ENCODE data around the gene QSOX1.

The QSOX1 gene

DNA sequence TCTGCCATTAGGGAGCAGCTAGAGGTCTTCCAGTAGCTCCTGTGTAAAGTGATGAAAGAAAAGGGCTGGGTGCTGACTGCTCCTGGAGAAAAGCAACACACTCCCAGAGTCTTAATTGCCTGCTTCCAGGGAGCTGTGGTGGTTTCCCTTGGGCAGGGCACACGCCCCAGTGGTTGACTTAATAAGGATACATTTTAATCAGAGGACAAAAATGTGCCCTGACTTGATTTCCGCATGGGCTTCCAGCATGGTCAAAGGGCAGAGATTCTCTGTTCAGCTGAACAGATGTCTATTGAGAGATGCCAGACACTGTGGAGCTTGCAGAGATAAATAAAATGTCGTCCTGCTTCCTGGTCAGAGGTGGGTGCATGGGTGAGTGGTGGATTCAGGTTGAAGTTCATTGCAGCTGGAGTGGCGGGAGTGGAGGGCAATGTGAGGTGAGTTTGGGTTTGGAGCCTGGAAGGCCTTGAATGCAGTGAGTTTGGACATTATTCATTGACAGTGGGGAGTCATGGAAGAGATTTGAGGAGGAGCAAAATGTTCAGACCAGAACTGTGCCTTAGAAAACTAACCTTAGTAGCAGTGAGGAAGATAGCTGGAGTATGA lies 16.0 kb downstream of the QSOX1 start:
- no peak for DNase-seq

DNA sequence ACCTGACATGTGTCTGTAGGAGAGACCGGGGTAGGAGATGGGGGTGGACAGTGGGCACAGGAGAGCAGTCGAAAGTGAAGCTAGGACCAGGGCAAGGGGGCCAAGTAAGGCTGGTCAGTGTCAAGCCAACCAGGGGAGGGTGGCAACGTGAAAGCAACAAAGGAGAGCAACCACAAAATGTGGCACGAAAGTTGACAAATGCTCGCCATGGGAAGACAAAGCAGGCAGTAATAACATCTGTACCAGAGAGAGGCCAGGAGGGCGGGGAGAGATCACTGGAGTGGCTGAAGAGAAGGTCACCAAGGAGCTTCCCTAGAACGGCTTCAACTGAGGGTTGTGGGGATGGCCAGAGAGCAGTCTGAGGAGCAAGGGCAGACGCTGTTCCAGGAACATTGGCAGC lies 17.0 kb downstream of the QSOX1 start:
- no peak for DNase-seq

DNA sequence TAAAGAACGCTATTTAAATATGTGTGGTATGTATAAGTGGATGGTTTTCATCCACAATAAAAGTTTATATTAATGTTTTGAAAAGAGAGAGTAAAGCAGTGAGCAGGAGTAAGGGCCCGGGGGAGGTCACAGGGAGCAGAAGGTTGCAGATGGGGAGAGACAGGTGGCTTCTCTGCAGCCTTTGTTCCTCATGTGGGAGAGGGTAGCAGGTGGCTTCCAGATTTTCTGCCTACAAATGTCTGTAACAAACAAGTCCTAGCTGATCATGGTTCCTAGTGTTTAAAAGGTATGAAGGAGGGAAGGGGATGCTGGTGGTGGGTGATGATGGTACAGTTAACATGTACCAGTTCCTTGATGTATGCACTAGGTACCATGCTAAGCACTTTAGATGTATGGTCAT lies 18.8 kb downstream of the QSOX1 start:
- no peak for DNase-seq

DNA sequence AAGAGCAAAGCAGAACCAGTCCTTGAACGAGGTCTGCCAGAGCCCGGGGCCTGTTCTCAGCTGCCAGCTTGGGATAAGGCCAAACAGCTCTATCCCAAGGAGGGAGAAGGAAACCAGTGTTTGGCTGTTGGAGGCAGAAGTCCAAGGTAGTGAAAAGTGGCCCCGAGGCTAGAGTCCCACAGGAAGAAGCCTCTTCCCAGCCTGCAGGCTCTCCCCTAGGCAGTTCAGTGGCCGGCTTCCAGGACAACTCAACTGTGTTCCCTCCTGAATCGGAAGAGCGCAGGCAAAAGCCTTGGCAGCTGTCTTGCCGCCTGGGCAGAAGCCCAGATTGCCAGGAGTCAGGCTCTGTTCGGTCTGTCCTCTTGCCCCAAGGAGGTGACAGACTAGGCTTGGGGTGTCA lies 19.3 kb downstream of the QSOX1 start:
- no peak for DNase-seq

DNA sequence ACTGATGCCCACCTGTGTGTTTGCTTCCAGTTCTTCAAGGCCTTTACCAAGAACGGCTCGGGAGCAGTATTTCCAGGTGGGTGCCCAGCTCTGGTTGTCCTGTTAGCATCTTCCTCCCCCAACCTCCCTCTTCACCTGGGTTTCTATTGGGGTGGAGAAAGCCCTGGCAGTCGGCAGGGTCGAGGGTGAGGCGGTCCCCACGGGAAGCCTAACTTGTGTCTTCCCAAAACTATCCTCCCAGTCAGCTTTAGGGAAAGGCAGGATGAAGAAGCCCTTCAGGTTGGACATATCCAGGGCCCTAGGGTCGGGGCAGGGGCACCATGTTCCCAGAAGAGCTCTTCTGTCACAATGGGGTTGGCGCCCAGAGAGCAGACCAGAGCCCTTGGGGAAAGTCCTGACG lies 20.6 kb downstream of the QSOX1 start:
- no peak for DNase-seq

DNA sequence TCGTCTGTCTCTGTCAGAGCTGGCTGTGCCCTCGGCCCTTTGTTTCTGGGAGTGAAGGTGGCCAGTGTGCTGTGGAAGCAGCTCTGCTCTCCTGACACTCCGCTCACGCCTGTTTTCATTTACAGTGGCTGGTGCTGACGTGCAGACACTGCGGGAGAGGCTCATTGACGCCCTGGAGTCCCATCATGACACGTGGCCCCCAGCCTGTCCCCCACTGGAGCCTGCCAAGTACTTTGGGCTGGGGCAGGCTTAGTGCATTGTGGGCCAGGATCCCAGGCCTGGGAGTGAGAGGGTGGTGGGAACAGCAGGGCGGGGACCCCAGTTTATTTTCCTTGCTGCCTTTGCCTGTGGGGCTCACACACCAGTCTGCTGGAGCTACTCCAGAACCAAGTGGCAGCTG lies 21.1 kb downstream of the QSOX1 start:
- DNase-seq, result no peak

DNA sequence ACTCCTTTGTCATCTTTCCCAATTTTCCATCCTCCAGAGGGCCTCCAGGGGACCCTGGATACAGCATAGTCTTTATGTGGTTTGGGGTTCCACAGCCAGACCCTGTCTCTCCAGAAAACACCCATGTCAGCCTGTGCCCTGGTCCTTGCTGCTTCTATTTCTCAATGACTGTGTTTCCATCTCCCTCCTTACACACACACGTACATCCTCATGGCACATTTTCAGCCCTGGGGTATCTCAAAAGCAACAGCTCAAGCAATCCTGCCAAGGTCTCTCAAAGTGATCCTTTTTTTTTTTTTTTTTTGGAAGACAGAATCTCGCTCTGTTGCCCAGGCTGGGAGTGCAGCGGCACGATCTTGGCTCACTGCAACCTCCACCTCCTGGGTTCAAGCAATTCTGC lies 22.3 kb downstream of the QSOX1 start:
- no peak for DNase-seq

DNA sequence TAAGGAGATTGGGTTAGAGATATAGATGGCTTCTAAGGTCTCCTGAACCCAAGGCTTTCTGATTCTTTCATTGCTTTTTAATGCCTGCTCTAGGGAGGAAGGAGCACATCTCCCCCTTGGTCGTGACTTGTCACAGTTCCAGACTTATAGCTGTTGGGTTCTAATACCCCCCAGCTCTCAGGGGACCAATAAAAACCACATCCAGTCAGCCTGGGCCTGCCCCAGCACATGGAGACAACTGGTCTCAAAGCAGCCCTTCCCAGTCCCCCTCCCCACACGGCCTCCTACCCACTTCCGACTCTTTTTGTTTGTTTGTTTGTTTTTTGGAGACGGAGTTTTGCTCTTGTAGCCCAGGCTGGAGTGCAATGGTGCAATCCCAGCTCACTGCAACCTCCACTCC lies 23.3 kb downstream of the QSOX1 start:
- DNase-seq, result no peak

DNA sequence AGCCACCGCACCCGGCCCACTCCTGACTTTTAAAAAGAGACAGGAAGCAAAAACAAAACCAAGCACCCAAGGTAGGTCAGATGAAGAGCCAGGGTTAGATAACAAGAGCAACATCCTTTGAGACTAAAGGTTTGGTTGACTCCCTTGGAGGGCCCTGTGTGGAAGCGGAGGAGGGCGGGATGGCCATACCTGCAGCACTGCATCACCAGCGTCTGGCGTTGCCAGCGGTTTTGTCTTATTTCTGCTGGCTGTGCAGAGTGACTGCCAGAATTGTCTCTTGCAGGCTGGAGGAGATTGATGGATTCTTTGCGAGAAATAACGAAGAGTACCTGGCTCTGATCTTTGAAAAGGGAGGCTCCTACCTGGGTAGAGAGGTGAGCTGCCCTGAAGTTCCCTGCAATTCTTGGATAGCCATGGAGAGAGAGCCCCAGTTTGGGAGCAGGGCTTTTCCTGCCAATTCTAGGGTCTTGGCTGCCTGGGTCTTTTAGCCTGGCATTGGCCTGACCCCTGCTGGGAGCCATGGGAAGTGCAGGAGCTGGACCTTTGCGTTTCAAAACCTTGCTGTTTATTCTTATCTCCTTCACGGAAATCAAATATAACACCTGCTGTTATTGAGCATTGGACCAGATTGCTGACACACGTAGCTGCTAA lies 24.0 kb downstream of the QSOX1 start:
- DNase-seq, result peak; percentile 19

DNA sequence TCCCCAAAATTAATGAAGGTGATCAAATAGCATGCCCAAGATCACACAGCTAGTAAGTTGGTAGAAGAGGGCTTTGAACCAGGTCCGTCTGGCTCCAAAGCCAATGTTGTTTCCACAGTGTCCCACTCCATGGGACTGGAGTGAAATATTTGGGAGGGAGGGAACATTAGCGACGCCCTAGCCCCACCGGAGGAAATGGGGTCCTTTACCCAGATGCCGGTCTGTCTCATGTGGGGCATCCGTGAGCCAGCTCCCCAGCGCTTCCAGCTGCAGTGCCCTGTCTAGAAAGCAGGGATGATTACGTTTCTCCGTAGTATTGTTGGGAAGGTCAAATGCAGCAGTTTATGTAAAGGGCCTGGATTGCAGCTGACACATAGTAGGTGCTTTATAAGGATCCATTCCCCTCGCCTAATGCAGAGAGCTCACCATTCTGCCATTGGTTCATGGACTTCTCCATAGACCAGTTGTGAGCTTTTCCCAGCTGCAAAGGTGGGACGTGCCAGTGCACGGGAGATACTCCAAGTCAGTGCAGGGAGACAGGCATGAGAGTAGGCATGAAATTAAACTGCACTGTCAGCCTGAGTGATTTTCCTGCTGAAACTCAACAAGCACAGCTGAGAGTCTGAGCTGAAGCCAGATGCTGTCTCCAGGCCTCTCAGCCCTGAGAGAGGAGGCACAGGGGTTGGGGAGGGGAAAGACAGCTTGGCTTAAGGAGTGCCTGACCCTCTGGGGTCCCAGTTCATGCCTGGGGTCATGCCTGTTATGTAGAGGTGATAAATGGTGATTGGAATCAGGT lies 24.7 kb downstream of the QSOX1 start:
- no peak for DNase-seq

DNA sequence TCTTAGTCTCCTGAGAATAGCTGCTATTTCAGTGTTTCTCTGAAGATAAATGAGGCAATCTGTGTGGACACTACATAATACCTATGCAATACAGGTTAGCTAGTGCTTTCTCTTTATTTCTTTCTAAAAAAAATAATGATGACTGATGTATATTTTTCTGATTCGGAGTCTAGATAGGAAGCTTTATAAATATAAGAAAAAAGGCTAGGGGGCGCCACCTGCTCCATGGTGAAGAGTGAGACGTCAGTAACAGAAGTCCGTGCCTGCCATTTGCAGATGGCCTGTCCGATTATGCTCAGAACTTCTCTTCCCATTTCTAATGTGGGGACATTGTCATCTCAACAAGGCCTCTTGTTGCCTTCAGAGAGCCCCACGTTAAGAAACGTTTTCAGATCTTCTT lies 26.4 kb downstream of the QSOX1 start:
- peak; percentile 33 for DNase-seq

DNA sequence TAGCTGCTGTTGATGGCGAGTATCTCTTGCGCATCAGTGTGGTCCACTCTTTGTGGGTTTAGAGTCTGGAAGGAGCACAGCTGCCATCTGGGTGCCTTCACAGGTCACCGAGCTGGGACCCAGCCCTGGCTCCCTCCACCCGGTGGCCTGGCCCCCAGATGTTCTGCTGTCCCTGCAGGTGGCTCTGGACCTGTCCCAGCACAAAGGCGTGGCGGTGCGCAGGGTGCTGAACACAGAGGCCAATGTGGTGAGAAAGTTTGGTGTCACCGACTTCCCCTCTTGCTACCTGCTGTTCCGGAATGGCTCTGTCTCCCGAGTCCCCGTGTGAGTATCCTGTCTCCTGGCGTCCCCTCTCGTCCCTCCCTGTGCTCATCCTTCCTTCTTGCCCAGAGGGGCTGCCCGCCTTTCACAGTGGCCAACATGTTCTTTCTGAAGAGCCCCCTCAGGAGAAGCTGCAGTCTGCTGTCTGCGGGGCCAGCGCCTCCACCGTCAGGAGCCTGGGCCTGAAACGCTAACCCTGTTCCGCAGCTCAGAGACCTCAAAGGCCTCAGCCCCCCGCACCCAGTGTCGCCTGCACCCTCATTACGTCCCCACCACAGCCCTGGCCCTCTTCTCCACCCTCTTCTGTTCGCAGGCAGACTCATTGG lies 27.4 kb downstream of the QSOX1 start:
- DNase-seq, result no peak

DNA sequence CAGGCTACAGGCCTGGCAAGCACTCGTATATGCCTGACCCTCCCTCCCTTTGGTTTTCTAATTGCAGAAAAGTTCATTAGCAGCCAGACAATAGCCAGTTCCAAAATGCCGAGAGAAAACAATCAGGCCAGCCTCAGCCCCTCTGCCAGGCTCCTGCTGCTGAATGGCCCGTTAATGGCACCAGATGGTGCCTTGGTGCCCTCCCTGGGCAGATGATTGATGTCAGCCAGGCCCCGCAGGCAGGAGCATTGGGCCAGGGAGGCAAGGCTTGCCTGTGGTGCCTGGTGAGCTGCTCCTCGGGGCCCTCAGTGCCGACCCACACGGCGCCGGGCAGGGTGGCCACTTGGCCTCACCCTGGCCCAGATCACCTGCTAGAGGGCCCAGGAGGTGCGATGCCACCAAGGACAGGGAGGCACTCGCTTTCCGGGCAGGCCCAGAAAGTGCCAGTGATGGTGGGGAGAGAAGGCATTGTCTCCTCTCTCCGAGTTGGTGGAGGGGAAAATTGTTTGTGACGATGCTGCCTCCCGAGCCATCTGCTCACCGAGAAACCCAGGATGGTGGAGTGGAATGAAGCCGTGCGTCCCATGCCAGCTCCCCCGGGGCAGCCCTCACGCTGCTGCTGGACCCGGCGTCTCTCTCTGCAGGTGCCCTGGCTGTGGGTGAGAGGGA lies 28.1 kb downstream of the QSOX1 start:
- DNase-seq, result no peak

DNA sequence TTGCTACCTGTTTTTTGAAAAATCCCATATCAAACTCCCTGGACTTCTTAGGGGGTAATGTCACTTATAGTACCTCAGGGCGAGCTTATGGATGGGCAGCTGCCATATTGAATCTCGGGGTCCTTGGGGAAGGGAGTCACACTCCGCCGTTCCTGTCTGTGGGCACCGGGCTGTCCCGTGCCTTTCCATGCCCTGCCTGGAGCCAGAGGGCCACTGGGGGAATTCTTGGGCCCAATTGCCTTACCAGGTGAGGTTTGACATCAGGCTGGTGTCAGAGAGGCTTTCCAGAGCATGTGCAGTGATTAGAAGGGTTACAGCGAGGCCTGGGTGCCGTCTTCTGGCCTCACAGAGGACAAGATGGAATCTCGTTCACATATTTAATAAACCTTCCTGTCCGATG lies 28.8 kb downstream of the QSOX1 start:
- no peak for DNase-seq

DNA sequence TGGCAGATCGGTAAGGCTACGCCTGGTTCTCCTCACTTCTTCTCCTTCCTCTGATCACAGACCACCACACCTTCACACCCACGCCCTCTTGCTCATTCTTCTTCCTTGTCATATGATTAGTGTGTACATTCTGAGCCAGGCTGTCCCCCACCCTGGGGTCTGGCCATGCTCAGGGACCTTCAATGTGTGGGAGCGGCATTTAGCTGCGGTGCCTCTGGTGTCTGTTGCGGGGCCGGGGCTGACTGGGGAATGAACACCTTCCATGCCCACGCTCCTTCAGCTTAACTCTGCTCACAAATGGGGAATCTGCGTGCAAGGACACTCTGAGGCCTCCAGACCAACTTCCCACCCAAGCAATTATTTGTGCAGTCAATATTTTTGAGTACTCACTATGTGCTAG lies 29.4 kb downstream of the QSOX1 start:
- no peak for DNase-seq

DNA sequence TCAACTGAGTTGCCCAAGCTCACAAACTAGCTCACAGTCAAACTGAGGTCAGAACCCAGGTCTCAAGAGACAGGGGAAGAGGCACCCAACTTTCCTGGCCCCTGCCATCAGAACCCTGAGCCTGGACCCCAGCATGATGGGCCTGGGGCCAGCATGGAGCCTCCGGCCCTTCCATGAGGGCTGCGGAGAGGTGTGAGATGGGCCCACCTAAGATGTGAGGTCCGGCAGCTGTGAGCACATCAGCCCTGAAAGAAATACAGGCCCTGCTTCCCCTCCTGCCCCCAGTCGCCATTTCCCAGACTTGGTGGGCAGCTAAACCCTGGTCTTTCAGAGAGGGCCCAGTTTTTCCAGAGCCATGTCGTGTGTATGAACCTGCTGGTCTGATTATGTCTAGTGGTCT lies 30.6 kb downstream of the QSOX1 start:
- DNase-seq, result no peak

DNA sequence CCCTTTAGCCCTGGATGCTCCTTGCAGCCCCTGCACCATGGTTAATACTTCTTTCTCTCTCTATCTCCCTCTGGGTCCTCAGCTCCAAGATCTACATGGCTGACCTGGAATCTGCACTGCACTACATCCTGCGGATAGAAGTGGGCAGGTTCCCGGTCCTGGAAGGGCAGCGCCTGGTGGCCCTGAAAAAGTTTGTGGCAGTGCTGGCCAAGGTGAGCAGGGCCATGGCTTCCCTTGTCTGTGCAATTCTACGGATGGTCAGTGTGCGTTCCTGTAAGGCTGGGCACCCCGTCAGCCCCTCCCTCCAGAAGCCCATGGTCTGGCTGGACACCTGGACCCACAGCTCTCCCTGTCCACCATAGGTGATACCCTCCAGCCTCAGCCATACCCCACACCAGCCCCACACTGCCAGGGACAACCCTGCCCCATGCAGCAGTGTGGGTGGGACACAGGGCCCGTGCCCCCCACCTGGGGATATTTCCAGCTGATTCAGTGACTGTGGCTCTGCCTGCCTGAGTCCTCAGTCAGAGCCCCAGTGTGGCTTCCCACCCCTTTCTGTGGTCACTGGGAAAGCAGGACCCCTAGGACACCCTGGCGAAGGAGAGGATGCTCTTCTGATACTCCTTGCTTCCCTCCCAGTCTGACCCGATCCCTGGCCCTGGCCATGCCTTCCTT lies 31.4 kb downstream of the QSOX1 start:
- DNase-seq, result no peak

DNA sequence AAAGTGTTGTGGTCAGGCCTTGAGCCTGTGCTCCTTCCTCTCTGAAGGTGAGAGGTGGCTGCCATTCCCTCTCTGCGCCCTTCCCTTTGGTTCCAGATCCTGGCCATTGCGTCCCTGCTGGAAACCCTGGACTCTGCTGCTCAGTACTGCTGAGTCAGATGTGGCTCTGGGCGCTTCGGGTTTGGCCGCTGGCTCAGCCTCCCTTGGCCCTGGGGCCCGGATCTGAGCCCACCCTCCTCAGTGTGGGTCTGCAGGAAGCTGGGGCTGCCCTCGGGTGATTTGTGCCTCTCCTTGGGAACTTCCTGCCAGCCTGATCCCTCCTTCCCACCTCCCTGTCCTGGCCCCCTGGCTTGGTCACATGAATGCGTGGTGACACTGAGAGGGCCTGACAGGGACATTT lies 32.2 kb downstream of the QSOX1 start:
- no peak for DNase-seq

DNA sequence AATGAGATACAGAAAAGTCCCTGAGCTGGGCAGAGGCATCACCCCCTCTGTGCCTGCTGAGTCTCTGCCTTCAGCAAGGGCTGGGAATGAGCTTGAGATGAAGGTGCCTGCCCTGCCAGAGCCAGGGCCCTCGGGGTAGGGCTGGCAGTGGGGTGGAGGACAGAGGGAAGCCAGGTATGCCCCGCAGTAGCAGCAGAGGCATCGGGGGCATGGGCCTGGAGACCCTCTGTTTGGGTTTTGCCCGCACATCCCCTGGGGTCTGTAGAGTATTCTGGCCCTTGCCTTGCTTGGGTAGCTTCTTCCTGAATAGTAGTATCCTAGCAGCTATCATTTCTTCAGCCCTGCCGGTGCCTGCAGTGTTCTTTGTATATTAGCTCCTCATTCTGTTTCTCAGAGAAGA lies 33.0 kb downstream of the QSOX1 start:
- no peak for DNase-seq

DNA sequence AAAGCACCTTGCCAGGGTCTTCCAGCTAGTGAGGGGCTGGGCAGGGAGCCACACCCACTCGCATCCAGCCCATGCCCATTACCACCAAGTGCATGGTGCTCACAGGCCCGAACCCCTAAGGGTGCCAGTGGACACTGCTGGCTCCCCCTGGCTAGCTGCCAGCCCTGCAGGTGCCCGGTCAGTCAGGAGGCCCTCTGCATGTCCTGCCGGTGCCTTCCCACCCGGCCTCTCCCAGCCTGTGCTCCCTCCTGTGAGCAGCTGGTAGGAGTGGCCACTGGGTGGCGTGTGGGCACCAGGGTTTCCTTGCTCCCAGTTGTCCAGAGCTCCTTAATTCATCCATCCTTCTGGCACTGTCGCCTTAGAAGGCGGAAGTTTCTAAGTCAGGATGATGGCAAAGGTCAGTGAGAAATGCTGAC lies 33.4 kb downstream of the QSOX1 start:
- DNase-seq, result peak; percentile 37

DNA sequence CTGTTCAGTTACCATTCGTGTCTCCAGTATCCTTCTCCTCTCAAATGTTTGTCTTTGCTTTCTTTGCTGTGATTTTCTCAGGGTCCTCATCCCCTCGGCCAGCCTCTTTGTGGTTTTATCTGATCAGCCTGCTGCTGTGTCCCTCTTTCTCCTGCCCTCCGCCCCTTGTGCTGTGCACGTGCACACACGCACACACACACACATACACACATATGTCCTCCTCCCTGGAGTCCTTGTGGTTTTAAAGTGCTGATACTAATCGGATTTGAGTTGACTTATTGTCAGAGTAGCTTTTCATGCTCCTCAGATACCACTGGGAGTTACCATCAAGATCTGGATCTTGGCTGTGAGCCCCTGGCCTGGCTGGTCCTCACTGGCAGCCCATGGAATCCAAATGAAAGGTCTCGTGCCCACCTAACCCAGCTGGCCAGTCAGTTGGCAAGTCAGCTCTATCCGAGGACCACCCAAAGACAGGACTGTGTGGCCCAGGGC lies 34.1 kb downstream of the QSOX1 start:
- no peak for DNase-seq

DNA sequence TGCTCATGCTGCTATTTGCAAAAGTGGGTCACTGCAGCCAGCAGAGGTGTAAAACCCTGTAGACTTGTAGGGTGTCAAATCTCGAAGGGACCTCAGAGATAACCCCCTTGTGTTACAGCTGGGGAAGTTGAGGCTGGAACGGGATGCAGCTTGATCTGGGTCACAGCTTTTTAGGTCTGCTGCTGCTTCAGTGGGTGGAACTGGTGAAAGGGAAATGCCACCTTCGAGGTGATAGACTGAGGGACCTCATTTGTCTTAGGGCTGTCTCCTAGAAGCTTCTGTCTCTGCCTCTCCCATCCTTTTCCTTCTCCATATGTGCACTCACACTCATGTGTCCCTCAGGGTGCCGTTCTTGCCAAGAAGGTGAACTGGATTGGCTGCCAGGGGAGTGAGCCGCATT lies 35.4 kb downstream of the QSOX1 start:
- DNase-seq, result no peak

DNA sequence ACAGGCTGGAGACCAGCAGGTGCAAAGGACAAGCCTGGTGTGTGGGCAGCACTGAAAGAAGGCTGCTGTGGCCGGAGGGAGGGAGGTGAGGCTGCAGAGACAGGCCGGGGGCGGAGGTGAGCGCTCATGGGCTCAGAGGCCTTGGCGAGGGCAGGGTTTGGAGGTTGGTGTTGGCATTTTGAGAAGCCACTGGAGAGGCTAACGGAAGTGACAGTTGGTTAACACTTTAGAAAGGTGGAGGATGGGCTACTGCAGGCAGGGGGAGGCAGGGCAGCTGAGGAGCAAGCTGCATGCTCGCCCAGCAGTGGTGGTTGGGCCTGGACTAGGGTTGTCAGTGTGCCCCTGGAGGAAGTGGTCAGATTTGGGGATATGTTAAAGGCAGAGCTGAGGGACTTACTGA lies 37.5 kb downstream of the QSOX1 start:
- no peak for DNase-seq

Data from NCI-H510A treated with DMSO at 0.1 percent for 48 hours (cell line).